ENCODE measurements around the gene MRPL11.

MRPL11 gene

DNA sequence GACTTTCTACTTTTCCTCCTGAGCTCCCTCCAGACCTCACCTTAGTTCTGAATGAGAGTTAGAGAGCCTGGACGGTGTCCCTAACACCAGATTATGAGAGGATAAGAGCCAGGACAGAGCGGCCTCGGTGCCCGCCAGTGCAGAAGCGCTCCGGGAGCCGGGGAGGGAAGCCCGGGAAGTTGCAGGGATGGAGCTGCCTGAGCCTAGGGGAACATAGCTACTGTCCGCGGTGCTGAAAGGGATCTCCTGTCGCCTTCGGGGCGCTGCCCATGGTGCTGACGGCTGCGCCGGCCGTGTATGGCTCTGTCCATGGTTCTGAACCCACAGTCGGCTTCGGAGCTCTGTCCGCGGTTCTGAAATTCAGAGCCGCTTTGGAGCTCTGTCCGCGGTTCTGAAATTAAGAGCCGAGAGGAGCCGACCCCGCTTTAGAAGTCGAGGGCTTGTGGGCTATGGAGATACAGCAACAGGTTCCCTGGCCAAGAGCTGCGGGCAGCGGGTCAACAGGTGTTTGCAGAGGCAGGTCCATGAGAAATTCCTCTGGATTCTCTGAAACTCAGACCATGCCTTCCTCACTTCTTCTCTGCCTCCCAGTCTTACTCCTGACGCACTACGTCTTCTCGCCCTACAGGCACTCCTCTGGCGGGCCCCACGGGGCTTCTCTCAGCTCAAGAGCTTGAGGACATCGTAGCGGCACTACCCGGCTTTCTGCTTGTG is 17.0 kb downstream of the MRPL11 start:
- DNase-seq, result peak; percentile 97
- Mint-ChIP-seq H3K4me3 (peak overlapping the region; percentile 18), H3K9me3 (peaks cover 3% of the 10 kb centered on the region), H3K27me3 (ENCODE audit: low read depth, poor library complexity) (peaks cover 50% of the 10 kb centered on the region), H3K4me1 (peaks cover 19% of the 10 kb centered on the region), H3K36me3 (ENCODE audit: low read depth) (no peaks in the 10 kb centered on the region), H3K27ac (no peak overlapping the region)
- TF ChIP-seq CTCF (IDR thresholded peaks at IDR 0.05), result no peak

GRCh38 chr11:66420671-66421476 is 17.8 kb downstream of the MRPL11 start, which contains the start of gene NPAS4:
Gene NPAS4 (plus strand): TSS chr11:66421035. CDS start chr11:66421180, 145 bp downstream.
- peak; percentile 26 for DNase-seq
- Mint-ChIP-seq H3K9me3 (peaks cover 3% of the 10 kb centered on the region), H3K27me3 (ENCODE audit: low read depth, poor library complexity) (peaks cover 53% of the 10 kb centered on the region), H3K4me3 (peak within 1 kb of the TSS; percentile 18), H3K36me3 (ENCODE audit: low read depth) (no peaks in the 10 kb centered on the region), H3K27ac (no peak within 1 kb of the TSS), H3K4me1 (peaks cover 19% of the 10 kb centered on the region)
- TF ChIP-seq CTCF (IDR thresholded peaks at IDR 0.05), result no peak

DNA sequence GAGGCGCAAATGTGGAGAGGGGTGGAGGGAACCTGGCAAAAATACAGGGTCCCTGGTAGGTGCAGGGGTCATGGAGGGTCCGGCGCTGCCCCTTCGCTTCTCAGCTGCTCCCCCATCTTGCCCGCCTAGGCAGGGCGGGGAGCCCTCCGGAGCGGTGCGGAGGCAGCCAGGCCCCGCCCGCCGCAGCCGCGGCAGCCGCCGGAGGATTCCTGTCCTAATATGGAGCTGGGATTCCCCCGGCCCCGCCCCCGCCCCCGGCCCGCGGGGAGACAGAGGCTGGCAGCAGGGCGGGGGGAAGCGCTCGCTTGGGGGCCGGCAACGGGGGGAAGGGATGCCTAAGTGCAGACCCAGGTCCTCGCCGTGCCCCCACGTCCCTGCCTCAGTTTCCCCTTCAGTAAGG is 18.8 kb downstream of the MRPL11 start:
- TF ChIP-seq CTCF (IDR thresholded peaks at IDR 0.05), result no peak
- peaks cover 58% of the 10 kb centered on the region for H3K27me3 Mint-ChIP-seq (ENCODE audit: low read depth, poor library complexity)
- peaks cover 3% of the 10 kb centered on the region for H3K9me3 Mint-ChIP-seq
- H3K4me3 Mint-ChIP-seq, result peak overlapping the region; percentile 30
- no peaks in the 10 kb centered on the region for H3K36me3 Mint-ChIP-seq (ENCODE audit: low read depth)
- peak; percentile 56 for DNase-seq
- H3K4me1 Mint-ChIP-seq, result peaks cover 19% of the 10 kb centered on the region
- H3K27ac Mint-ChIP-seq, result no peak overlapping the region

- peaks cover 19% of the 10 kb centered on the region for H3K4me1 Mint-ChIP-seq
- H3K27ac Mint-ChIP-seq, result no peak overlapping the region
- no peak for DNase-seq
- no peak for TF ChIP-seq CTCF (IDR thresholded peaks at IDR 0.05)
- H3K9me3 Mint-ChIP-seq, result peaks cover 3% of the 10 kb centered on the region
- no peaks in the 10 kb centered on the region for H3K36me3 Mint-ChIP-seq (ENCODE audit: low read depth)
- H3K27me3 Mint-ChIP-seq (ENCODE audit: low read depth, poor library complexity), result peaks cover 61% of the 10 kb centered on the region
- peak overlapping the region; percentile 58 for H3K4me3 Mint-ChIP-seq
These were observed 19.7 kb downstream of the MRPL11 start for GRCh38 chr11:66418986-66419308.

DNA sequence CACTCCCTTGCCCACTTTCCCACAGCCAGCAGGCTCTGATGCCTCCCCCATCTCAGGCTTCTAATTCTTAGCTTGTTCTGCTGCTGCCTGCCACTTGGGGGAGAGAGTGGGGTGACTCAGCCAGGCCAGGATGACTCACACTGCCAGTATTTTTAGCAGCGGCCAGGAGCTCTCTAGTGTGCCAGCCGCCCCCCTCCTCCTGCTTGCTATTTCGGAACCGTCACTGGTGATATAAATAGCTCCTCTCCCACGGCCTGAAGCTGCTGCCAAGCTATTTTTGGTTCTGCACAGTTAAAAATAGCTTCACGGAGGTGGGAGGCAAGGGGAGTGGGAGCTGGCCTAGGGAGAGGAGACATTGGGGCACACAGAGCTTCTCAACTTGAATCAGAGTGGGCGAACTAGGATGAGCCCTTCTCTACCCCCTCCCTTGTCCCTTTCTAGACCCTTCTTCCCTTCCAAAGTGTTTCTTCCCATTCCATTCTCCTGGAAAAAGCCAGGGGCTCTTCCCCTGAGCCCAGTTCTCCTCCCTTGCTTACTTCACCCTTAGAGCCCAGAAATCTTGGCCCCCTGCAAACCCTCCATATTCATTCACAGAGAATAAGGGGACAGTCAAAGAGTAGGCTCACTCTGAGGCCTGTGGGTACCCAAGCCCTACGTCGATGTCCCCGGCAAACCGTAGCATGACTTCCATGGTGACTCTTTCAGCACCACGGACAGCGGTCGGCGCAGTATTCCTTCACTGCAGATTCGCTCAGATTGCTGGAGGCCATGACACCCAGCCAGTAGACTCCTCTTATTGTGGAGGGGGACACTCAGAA is 20.3 kb downstream of the MRPL11 start:
- Mint-ChIP-seq H3K4me3 (peak overlapping the region; percentile 58), H3K4me1 (peaks cover 19% of the 10 kb centered on the region), H3K27ac (no peak overlapping the region), H3K9me3 (peaks cover 3% of the 10 kb centered on the region), H3K27me3 (ENCODE audit: low read depth, poor library complexity) (peaks cover 62% of the 10 kb centered on the region), H3K36me3 (ENCODE audit: low read depth) (no peaks in the 10 kb centered on the region)
- TF ChIP-seq CTCF (IDR thresholded peaks at IDR 0.05), result no peak
- DNase-seq, result peak; percentile 98
